ENCODE results near the gene FNBP1L. TPM values are rescaled to one million over a fixed set of nuclear protein-coding genes. Genes with fewer than 3 reads are reported as not detected.
A peak's percentile ranks its signal among the peaks of the same experiment; 100 is the strongest.
"Not testable (repeated sequence)": the region's sequence is repeated elsewhere in the genome, so short reads cannot be mapped to it uniquely, and the experiment has no call there.

Gene FNBP1L
- polyA plus RNA-seq, 12 donors = 39.0 to 81.0 (median 57.5) TPM; not detected in 1

DNA sequence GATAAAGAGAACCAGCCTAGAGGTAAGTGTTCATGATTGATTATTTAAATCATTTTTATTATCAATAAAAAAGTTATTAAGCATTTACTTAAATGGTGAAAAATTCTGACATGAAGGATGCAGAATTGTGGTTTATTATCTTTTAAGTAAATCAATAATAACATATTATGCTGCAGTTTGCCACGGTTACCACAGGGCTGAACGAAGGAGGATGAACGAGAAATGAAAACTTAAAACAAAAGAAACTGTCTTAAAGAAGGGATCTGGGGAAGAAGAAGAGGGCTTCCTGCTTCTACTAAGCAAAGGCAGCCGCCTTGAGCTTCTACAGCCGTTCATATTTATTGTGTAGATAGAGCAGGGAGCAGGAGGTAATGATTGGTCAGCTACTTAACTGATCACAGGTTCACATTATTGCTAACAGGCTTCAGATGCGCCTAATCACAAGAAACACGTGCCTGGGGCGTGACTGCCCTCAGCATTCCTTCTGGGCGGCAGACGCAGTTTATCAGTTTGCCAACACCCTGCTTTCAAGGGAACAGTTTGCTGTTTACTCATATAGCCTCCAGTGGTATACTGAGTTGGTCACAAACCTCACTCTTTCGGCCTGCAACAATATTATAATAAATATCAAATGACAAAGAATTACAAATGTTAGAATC lies 5.8 kb upstream of the FNBP1L start:
- no peak for DNase-seq

DNA sequence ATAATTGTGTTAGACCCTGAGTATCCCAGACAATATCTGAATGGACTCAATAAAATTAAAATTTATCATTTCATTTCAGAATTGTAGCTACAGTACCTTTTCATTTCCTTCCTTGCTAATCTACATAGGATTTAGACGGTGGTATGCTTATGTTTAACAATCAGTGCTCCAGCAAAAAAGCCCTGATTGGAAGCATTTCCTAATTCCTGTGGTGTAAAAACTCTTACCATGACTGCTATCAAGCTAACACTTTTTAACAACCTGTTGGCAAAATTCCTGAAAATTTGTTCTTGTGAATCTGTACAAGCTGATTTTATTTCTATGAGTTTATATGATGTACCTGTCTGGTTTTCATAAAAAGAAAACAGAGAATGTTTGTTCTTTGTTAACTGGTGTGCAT lies 5.2 kb upstream of the FNBP1L start:
- DNase-seq = no peak

DNA sequence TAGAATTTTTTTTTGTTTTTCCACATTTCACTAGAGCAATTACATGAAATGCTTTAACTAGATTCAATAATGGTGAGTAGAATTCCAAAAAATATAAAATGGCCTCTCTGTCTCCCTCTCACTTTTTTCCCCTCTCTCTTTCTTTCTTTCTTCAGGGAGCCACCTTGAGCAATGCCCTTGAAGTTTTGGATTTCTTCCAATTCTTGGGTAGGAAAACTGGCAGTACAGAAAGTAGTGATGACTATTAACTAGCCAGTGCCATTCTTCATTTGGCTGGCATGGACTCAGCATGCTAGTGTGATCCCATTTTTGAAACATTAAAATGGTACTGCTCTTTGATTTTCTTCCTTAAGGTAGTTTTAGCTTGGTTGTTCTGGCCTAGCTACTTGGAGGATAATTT lies 4.5 kb upstream of the FNBP1L start:
- DNase-seq = no peak

DNA sequence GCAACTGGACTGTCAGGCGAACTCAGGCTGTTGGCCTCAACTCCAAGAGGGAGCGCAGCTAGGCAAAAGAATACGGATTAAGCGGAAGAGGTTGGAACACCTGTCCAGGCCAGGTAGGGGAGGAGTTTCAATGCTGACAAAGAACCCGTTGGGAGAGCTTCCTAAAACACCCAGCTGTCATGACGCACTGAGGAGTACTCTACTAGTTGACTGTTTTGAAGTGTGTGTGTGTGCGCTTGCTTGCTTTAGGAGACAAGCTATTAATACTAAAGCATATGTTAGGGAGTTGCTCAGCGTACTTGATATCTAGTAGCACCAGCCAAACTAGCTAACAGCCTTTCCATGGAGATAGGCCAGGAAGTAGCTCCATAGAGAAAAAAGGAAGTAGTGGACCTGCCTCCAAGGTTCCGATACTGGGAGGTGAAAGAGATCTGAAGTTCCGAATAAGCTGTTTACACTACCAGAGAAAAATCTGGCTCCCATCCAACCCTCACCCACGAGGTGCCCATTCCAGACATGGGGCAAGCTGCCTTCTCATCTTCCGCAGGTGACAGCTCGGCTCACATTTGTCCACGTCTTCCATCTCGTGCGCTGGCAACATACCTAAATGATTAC lies 974 bp upstream of the FNBP1L start:
- peak; percentile 19 for DNase-seq

DNA sequence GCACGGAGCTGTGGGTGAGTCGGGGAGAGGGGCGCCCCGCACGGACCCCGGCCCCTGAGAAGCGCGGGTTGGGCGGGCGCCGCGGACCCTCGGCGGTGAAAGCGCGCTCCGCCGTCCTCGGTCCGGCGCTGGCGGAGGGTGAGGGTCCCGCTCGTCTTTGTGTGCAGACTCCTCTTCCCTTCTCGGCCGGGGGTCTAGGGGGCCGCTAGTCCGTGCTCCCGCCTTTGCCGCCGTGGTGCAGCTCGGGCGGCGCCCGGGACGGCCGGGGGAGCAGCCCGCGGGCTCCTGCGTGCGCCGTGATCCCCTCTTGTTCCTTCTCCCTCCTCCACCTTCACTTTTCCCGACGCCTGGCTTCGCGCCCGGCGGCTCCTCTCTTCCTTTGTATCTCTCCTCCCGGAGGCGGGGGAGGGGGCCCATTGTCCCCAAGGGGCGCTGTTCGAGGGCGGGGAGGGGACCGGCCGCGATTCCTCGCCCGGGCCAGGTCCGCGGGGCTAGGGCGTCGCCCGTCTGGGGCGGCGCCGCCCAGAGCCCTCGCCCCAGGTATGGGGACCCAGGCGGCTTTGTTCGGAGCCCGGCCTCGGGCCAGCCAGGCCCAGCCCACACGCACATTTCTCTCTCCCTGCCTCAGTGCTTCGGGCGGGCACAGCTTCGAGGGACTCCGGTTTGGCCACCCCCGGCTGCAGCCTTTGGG lies 519 bp downstream of the FNBP1L start:
- peak; percentile 50 for DNase-seq

DNA sequence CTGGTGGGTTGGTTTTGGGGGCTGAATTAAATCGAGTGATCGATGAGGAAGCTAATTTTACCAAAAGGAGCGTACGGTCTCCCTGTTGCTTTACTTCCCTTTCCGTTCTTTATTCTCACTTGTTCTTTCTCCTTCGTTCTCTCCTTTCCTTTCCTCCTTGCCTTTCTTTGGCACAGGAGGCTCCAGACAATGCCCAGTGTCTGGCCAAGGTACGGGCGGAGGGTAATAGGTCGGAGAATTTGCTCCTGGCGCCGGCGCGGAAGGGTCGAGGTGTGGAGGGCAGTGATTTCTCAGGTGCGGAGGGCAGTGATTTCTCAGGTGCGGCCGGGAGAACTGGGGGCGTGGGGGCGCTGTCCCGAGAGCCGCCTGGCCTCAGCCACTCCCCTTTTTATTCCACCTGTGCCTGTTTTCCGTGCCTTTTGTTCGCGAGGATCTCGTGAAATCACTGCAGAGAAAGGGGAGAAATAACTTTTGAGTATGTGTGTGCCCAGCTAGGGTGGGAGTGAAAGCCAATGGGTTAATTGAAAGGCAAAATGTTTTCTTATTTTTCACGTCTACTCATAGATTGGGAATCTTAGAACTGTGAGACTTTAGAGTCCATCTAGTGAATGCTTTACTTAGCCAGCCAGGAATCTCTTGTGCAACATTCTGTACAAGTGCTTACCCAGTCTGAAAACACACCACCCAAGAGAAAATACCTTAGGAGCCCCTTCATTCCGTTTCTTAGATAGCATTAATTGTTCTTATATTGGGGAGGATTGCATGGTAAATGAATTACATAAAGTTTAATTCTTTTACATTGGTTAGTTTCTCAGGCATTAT lies 1.3 kb downstream of the FNBP1L start:
- DNase-seq = peak; percentile 24

DNA sequence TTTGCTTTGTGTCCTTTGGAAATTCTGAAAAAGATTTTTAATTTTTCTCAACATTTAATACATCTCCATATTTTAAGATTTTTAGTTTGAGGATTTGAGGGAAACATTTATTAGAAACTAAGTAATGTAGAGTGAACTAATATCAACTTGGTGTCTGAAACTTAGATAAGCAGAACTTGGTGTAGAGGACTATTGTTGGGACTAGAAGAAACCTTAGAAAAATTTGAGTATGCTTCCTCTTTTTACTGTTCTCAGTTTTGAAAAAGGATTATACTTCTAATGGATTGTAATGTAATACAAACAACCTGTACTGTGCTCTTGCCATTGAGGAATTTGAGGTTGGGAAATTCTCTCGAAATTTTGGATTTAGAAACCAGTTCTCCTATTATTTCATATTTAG lies 2.4 kb downstream of the FNBP1L start:
- DNase-seq = no peak

DNA sequence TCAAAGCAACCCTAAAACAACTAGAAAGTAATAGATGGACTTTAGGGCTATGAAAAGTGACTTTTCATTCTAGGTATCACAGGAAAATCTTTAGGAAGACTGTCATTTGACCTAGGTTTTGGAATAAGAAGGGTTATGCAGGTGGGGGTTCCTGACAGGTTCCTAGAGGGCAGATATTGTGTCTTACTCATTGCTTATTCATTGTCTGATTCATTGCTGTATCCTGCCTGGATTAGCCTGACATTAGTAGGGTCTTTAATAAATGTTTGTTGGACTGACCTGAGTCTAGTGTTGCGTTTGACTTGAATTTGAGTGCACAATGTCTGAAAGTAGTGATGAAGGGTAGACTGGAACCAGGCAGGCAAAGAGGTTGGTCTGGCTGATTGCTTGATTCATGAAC lies 6.0 kb downstream of the FNBP1L start:
- no peak for DNase-seq

DNA sequence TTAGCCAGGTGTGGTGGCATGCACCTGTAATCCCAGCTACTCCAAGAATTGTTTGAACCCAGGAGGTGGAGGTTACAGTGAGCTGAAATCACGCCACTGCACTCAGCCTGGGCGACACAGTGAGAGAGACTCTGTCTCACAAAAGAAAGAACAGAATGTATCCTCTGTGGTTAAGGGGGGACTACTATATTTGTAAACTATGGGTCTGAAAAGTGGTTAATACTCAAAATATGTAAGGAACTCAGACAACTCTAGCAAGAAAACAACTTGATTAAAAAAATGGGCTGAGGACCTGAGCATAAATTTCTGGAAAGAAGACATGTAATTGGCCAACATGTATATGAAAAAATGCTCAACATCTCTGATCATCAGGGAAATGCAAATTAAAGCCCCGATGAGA lies 11.2 kb downstream of the FNBP1L start:
- DNase-seq = no peak

DNA sequence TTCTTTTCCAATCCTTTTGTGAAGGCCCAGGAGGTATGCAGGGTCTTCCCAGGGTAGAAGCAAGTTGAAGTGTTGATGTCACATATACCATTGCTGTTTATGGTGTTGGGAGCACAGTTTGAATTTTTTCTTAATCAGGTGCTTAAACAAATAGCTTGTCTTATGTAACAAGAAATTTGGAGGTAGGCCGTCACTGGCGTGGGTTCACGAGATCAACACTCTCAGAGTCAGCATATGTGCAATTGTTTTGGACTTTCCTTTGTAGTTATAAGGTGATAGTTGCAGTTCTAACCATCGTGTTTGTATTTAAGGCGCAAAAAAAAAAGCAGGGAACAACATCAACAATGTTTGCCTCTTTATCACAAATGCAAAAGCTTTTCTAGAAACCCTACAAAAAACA lies 13.3 kb downstream of the FNBP1L start:
- DNase-seq = no peak

DNA sequence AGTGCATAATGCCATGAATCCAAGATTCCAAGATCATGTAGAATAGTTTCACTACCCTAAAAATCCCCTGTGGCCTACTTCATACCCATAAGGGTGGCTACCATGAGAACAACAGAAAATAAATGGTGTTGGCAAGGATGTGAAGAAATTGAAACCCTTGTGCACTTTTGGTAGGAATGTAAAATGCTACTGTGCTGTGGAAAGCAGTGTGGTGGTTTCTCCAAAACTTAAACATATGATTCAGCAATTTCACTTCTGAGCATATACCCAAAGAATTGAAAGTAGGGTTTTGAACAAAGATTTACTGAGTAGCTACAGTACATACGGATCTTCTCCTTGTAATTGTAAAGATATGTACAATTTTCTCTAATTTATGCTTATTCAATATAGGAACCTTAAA lies 16.0 kb downstream of the FNBP1L start:
- DNase-seq = no peak

DNA sequence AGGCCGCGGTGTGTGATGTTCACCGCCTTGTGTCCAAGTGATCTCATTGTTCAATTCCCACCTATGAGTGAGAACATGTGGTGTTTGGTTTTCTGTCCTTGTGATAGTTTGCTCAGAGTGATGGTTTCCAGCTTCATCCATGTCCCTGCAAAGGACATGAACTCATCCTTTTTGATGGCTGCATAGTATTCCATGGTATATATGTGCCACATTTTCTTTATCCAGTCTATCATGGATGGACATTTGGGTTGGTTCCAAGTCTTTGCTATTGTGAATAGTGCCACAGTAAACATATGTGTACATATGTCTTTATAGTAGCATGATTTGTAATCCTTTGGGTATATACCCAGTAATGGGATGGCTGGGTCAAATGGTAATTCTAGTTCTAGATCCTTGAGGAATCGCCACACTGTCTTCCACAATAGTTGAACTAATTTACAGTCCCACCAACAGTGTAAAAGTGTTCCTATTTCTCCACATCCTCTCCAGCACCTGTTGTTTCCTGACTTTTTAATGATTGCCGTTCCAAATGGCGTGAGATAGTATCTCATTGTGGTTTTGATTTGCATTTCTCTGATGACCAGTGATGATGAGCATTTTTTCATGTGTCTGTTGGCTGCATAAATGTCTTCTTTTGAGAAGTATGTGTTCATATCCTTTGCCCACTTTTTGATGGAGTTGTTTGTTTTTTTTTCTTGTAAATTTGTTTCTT lies 17.6 kb downstream of the FNBP1L start:
- not testable (repeated sequence) for DNase-seq

DNA sequence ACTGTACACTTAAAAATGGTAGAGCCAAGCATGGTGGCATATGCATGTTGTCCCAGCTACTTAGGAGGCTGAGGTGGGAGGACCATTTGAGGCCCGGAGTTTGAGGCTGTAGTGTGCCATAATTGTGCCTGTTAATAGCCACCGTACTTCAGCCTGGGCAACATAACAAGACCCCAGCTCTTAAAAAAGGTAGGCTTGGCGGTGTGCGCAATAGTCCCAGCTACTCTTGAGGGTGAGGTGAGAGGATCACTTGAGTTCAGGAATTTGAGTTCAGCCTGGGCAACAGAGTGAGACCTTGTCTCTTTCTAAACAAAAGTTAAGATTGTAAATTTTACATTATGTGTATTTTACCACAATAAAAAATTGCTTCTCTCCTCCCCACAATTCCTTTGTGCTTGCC lies 19.7 kb downstream of the FNBP1L start:
- DNase-seq = no peak

DNA sequence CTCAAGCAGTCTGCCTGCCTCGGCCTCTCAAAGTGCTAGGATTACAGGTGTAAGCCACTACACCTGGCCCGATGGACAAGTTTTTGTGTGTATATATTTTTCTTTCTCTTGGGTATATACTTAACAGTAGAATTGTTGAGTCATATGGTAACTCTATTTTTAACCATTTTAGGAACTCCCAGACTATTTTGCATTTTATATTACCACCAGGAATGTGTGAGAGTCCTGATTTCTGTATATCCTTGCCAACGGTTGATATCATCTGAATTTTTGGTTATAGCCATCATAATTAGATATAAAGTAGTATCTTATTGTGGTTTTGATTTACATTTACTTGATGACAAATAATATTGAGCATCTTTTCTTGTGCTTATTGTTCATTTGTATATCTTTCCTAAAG lies 20.7 kb downstream of the FNBP1L start:
- DNase-seq = no peak

DNA sequence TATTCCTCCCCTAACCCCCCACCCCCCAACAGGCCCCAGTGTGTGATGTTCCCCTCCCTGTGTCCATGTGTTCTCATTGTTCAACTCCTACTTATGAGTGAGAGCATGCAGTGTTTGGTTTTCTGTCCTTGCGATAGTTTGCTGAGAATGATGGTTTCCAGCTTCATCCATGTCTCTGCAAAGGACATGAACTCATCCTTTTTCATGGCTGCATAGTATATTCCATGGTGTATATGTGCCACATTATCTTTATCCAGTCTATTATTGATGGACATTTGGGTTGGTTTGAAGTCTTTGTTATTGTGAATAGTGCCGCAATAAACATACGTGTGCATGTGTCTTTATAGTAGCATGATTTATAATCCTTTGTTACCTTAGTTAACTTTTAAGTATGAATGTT lies 21.3 kb downstream of the FNBP1L start:
- not testable (repeated sequence) for DNase-seq

DNA sequence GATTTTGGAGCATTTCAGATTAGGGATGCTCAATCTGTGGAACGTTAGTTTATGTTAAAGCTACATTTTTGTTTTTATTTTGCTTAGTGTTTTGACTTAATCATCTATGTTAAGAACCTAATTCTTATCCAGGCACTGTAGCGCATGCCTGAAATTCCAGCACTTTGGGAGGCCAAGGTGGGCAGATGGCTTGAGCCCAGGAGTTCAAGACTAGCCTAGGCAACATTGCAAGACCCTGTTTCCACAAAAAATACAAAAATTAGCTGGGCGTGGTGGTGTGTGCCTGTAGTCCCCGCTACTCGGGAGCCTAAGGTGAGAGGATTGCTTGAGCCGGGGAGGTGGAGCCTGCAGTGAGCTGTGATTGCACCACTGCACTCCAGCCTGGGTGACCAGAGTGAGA lies 23.4 kb downstream of the FNBP1L start:
- DNase-seq = no peak

DNA sequence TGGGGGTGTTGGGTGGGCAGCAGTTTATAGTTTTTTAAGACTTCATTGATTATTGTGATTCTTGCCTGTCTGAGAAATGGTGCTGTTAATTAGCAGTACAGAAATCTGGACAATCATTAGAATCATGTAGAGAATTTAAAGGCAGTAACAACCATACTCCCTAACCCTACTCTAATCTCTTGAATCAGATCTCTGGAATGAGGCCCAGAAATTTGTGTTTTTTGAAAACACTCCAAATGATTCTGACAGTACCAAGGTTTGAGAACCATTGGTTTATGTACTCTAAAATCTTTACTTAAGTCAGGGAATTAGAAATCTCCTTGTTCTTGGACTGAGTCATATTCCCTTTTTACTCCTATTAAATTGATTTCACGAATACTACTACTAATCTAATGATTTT lies 24.0 kb downstream of the FNBP1L start:
- DNase-seq = peak; percentile 4

DNA sequence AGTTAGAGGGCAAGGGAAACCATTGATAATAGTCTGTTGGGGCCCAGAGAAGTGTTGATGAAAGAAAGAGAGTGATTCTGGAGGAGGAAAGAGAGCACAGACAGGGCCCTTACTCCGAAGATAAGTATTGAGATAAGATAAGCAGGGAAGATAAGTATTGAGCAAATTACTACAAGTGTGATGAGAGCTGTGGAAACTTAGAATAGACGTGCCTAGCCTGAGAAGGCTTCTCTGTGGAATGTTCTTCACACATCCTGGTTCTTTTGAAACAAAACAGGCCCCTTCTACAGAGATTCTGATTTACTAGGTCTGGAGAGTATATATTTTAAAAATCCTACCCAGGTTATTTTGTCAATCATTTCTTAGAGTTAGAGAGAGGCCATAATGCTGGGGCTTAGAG lies 26.4 kb downstream of the FNBP1L start:
- DNase-seq = no peak

DNA sequence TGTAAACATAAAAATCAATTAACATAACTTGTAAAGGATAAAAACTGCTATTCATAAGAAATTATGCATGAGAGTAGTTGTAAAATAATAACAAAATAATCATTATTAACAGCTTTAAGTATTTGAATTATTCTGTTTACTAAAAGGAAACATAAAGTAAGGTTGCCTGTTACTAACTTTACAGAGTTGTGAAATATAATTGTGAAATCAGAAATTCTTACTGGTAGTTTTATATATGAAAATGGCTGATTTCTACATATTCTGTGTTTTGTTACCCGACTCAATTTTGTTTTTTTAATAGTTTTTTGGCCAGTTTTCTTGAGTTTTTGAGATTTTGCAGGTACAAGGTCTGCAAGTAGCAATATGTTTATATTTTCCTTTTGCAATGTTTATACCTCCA lies 27.8 kb downstream of the FNBP1L start:
- no peak for DNase-seq

DNA sequence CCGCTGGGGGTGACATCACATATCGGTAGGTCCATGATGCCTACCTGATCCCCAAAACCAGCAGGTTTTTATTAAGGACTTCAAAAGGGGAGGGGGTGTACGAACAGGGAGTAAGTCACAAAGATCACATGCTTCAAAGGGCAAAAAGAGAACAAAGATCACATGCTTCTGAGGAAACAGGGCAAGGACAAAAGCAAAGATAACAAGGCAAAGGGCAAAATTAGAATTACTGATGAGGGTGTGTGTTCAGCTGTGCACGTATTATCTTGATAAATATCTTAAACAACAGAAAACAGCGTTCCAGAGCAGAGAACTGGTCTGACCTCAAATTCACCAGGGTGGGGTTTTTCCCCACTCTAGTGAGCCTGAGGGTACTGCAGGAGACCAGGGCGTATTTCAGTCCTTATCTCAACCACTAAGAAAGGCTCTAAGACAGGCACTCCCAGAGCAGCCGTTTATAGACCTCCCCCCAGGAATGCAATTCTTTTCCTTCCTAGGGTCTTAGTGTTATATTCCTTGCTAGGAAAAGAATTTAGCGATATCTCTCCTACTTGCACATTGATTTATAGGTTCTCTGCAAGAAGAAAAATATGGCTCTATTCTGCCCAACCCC lies 31.3 kb downstream of the FNBP1L start:
- DNase-seq = not testable (repeated sequence)

DNA sequence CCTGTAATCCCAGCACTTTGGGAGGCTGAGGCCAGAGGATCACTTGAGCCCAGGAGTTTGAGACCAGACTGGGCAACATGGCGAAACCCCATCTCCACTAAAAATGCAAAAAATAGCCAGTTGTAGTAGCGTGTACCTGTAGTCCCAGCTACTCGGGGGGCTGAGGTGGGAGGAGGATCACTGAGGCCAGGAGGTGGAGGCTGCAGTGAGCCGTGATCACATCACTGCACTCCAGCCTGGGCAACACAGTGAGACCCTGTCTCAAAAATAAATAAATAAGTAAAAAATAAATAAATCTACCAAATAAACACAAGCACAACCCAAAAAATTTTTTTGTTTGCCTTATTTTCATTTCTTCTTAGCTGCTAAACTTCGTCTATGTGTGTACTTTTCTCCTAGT lies 34.0 kb downstream of the FNBP1L start:
- not testable (repeated sequence) for DNase-seq
